ENCODE data around the gene PTEN. TPM values are rescaled to one million over a fixed set of nuclear protein-coding genes. Genes with fewer than 3 reads are reported as not detected.

The PTEN gene
- total RNA-seq, 1 experiment from 2014 or later, result 281 TPM

DNA sequence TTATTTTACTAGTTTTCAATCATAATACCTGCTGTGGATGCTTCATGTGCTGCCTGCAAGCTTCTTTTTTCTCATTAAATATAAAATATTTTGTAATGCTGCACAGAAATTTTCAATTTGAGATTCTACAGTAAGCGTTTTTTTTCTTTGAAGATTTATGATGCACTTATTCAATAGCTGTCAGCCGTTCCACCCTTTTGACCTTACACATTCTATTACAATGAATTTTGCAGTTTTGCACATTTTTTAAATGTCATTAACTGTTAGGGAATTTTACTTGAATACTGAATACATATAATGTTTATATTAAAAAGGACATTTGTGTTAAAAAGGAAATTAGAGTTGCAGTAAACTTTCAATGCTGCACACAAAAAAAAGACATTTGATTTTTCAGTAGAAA, 103.0 kb downstream of the PTEN start:
- no peak for DNase-seq
- no peak overlapping the region for H3K4me2 ChIP-seq (ENCODE audit: low read depth, low read length, poor library complexity, severe bottlenecking)
- no peak overlapping the region for H2AFZ ChIP-seq (ENCODE audit: low read length)
- H3K4me1 ChIP-seq (ENCODE audit: low read length), result peaks cover 7% of the 10 kb centered on the region
- H3K36me3 ChIP-seq (ENCODE audit: insufficient read depth, low read length), result peaks cover 19% of the 10 kb centered on the region
- H3K4me3 ChIP-seq (ENCODE audit: low read length), result no peak overlapping the region
- H3K9me2 ChIP-seq (replicated peaks; ENCODE audit: insufficient read depth, low read length), result no peaks in the 10 kb centered on the region
- no peaks in the 10 kb centered on the region for H3K9me3 ChIP-seq (ENCODE audit: low read length)
- no peak overlapping the region for H3K27ac ChIP-seq (ENCODE audit: low read length)
- 0 out of 2 replicates have a peak, but pooled peaks cover 2% of the 10 kb centered on the region for H3K79me2 ChIP-seq (ENCODE audit: low read length)
- no peaks in the 10 kb centered on the region for H4K20me1 ChIP-seq (ENCODE audit: insufficient read depth, low read depth, low read length)
- H3K27me3 ChIP-seq (ENCODE audit: low read length), result no peaks in the 10 kb centered on the region
- no peak overlapping the region for H3K9ac ChIP-seq (ENCODE audit: low read length)

DNA sequence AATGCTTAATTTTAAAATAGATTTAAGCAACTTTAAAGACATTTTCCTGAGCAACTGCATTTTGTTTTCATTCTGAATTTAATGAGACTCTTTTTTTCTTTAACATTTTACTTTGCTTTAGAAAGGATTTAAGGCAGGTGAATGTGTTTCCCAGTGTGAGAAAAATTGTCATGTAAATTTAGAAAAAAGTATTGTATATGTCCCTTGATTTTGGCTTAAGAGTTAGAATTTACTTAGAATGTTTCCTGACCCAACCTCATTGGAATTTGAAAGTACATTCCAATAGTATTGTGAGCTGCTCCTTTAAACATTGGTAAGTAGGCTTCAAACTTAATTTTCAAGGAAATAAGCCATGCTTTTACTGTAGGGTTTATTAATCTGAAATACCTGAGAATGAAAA, 110.2 kb downstream of the PTEN start:
- Histone ChIP-seq H3K27me3 (ENCODE audit: low read length) (no peaks in the 10 kb centered on the region), H3K79me2 (ENCODE audit: low read length) (no peaks in the 10 kb centered on the region), H3K36me3 (ENCODE audit: insufficient read depth, low read length) (peaks cover 3% of the 10 kb centered on the region; the same call in 1 of the 2 replicates), H2AFZ (ENCODE audit: low read length) (no peak overlapping the region), H3K4me3 (ENCODE audit: low read length) (no peak overlapping the region), H3K9me3 (ENCODE audit: low read length) (no peaks in the 10 kb centered on the region), H3K9me2 (replicated peaks; ENCODE audit: insufficient read depth, low read length) (no peaks in the 10 kb centered on the region), H3K9ac (ENCODE audit: low read length) (no peak overlapping the region), H3K4me2 (ENCODE audit: low read depth, low read length, poor library complexity, severe bottlenecking) (no peak overlapping the region), H3K4me1 (ENCODE audit: low read length) (peaks cover 13% of the 10 kb centered on the region), H4K20me1 (ENCODE audit: insufficient read depth, low read depth, low read length) (no peaks in the 10 kb centered on the region), H3K27ac (ENCODE audit: low read length) (peak overlapping the region; percentile 73)
- no peak for DNase-seq

DNA sequence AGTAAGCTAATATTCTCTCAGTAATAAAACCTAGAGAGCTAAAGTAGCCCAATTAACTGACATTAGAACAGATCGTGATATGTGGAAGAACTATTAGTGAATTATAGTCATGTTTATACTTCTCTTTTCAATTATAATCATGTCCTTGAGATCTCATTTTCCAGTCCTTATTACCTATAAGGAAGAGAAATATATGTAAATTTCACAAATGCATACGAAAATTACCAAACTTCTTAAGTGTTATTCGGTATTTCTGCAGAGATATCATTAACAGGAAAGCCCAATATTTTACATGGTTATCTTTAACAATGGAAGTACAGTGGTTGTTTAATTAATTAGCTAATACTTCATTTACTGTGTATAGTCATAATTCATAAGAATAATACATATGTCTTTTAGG, 110.7 kb downstream of the PTEN start:
- Histone ChIP-seq H3K27me3 (ENCODE audit: low read length) (no peaks in the 10 kb centered on the region), H3K79me2 (ENCODE audit: low read length) (no peaks in the 10 kb centered on the region), H3K4me3 (ENCODE audit: low read length) (no peak overlapping the region), H3K27ac (ENCODE audit: low read length) (peak overlapping the region; percentile 73), H3K36me3 (ENCODE audit: insufficient read depth, low read length) (peaks cover 1% of the 10 kb centered on the region; the same call in 1 of the 2 replicates), H3K9me3 (ENCODE audit: low read length) (no peaks in the 10 kb centered on the region), H4K20me1 (ENCODE audit: insufficient read depth, low read depth, low read length) (no peaks in the 10 kb centered on the region), H3K9ac (ENCODE audit: low read length) (no peak overlapping the region), H3K4me1 (ENCODE audit: low read length) (peaks cover 15% of the 10 kb centered on the region), H3K4me2 (ENCODE audit: low read depth, low read length, poor library complexity, severe bottlenecking) (no peak overlapping the region), H2AFZ (ENCODE audit: low read length) (no peak overlapping the region), H3K9me2 (replicated peaks; ENCODE audit: insufficient read depth, low read length) (no peaks in the 10 kb centered on the region)
- DNase-seq, result no peak

DNA sequence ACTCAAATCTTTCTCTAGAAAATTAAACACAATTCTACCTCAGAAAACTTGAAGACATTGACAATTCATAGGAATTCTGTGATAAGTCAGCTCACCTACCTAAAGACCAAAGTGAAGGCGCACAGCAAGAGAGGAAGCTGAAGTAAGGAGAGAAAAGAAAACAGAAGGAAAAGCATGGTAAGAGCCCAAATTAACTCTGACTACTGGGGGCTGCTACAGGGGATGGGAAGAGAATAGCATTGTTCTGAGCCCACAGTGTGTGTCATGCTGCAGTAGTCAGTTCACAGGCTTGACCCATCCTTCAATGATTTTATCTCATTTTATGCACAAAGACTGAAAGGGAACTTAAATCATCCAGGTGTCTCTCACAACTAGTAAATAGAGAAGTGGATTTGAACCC, 111.3 kb downstream of the PTEN start:
- H3K27ac ChIP-seq (ENCODE audit: low read length), result peak overlapping the region; percentile 73
- no peak overlapping the region for H3K9ac ChIP-seq (ENCODE audit: low read length)
- no peaks in the 10 kb centered on the region for H3K9me3 ChIP-seq (ENCODE audit: low read length)
- no peak overlapping the region for H2AFZ ChIP-seq (ENCODE audit: low read length)
- DNase-seq, result no peak
- no peak overlapping the region for H3K4me3 ChIP-seq (ENCODE audit: low read length)
- no peaks in the 10 kb centered on the region for H3K36me3 ChIP-seq (ENCODE audit: insufficient read depth, low read length)
- no peak overlapping the region for H3K4me2 ChIP-seq (ENCODE audit: low read depth, low read length, poor library complexity, severe bottlenecking)
- H3K4me1 ChIP-seq (ENCODE audit: low read length), result peaks cover 19% of the 10 kb centered on the region
- no peaks in the 10 kb centered on the region for H4K20me1 ChIP-seq (ENCODE audit: insufficient read depth, low read depth, low read length)
- no peaks in the 10 kb centered on the region for H3K79me2 ChIP-seq (ENCODE audit: low read length)
- no peaks in the 10 kb centered on the region for H3K27me3 ChIP-seq (ENCODE audit: low read length)
- H3K9me2 ChIP-seq (replicated peaks; ENCODE audit: insufficient read depth, low read length), result no peaks in the 10 kb centered on the region

DNA sequence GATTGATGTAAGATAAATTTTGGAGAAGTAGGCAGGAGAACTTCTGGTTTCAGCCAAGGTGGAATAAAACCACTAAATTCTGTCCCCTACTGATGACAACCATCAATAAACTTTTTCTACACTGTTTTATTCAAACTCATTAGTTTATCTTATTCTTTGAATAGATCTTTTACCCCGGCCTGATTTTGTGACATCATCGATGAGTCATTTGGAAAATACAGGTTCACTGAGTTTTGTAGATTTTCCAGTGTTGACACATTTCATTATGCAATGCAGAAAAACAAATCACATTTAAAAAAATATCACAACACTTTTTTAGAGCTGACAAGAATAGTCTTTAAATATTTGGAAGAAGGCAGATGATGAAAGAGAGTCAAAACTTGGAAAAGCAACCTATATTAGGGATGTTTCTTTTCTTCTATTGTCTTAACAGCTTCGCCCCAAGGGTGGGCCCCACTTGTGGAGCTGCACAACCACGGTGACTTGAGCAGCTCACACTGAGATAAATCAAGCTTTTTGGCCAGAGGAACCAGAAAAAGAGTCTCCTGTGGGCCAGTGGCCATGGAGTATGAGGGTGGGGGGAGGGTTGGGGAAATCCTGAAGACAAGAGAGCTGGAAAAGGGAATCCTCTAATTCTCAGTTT, 112.8 kb downstream of the PTEN start:
- H3K4me1 ChIP-seq (ENCODE audit: low read length), result peaks cover 19% of the 10 kb centered on the region
- H3K27ac ChIP-seq (ENCODE audit: low read length), result peak overlapping the region; percentile 73
- no peak overlapping the region for H3K4me2 ChIP-seq (ENCODE audit: low read depth, low read length, poor library complexity, severe bottlenecking)
- DNase-seq, result no peak
- no peak overlapping the region for H2AFZ ChIP-seq (ENCODE audit: low read length)
- no peak overlapping the region for H3K9ac ChIP-seq (ENCODE audit: low read length)
- no peaks in the 10 kb centered on the region for H3K27me3 ChIP-seq (ENCODE audit: low read length)
- no peaks in the 10 kb centered on the region for H3K36me3 ChIP-seq (ENCODE audit: insufficient read depth, low read length)
- no peaks in the 10 kb centered on the region for H3K79me2 ChIP-seq (ENCODE audit: low read length)
- H4K20me1 ChIP-seq (ENCODE audit: insufficient read depth, low read depth, low read length), result no peaks in the 10 kb centered on the region
- H3K9me3 ChIP-seq (ENCODE audit: low read length), result no peaks in the 10 kb centered on the region
- H3K9me2 ChIP-seq (replicated peaks; ENCODE audit: insufficient read depth, low read length), result no peaks in the 10 kb centered on the region
- H3K4me3 ChIP-seq (ENCODE audit: low read length), result no peak overlapping the region

DNA sequence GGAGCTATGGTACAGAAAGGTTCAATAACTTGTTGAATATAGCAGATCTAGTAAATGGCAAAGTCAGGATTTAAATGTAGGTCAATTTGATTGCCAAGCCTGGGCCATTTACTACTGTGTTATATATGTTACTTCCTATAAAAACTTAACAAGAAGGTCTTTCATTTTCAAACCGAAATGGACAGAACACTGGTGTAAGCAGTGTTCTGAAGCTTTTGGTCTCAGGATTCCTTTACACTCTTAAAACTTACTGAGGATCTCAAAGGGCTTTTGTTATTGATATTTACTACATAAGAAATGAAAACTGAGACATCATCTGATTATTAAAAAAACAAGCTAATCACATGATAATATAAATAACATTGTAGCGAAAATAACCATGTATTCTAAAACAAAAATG, 114.7 kb downstream of the PTEN start:
- Histone ChIP-seq H2AFZ (ENCODE audit: low read length) (no peak overlapping the region), H4K20me1 (ENCODE audit: insufficient read depth, low read depth, low read length) (no peaks in the 10 kb centered on the region), H3K4me2 (ENCODE audit: low read depth, low read length, poor library complexity, severe bottlenecking) (no peak overlapping the region), H3K79me2 (ENCODE audit: low read length) (no peaks in the 10 kb centered on the region), H3K27ac (ENCODE audit: low read length) (peak overlapping the region; percentile 29; the same call in 1 of the 2 replicates), H3K4me3 (ENCODE audit: low read length) (no peak overlapping the region), H3K4me1 (ENCODE audit: low read length) (peaks cover 16% of the 10 kb centered on the region), H3K36me3 (ENCODE audit: insufficient read depth, low read length) (no peaks in the 10 kb centered on the region), H3K27me3 (ENCODE audit: low read length) (no peaks in the 10 kb centered on the region), H3K9me3 (ENCODE audit: low read length) (no peaks in the 10 kb centered on the region), H3K9me2 (replicated peaks; ENCODE audit: insufficient read depth, low read length) (no peaks in the 10 kb centered on the region), H3K9ac (ENCODE audit: low read length) (no peak overlapping the region)
- no peak for DNase-seq

DNA sequence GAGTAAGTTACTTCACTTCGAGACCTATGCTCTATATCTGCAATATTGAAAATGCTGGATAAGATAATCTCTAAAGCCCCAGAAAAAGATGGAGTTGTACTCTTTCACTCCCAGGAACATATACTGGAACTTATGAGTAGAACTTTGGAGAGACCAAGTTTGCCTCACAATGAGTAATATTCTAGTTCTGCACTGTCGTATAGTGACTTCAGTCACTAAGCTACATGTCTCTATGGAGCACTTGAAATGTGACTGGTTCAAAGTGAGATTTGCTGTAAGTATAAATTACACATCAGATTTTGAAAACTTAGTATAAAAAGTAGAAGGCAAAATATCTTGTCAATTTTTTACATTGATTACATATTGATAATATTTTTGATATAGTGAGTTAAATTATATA, 116.4 kb downstream of the PTEN start:
- peak overlapping the region; percentile 49 for H3K27ac ChIP-seq (ENCODE audit: low read length)
- DNase-seq, result peak; percentile 34
- no peaks in the 10 kb centered on the region for H4K20me1 ChIP-seq (ENCODE audit: insufficient read depth, low read depth, low read length)
- H3K9me2 ChIP-seq (replicated peaks; ENCODE audit: insufficient read depth, low read length), result no peaks in the 10 kb centered on the region
- no peaks in the 10 kb centered on the region for H3K9me3 ChIP-seq (ENCODE audit: low read length)
- no peak overlapping the region for H2AFZ ChIP-seq (ENCODE audit: low read length)
- H3K4me1 ChIP-seq (ENCODE audit: low read length), result peaks cover 16% of the 10 kb centered on the region
- H3K4me2 ChIP-seq (ENCODE audit: low read depth, low read length, poor library complexity, severe bottlenecking), result no peak overlapping the region
- H3K27me3 ChIP-seq (ENCODE audit: low read length), result no peaks in the 10 kb centered on the region
- no peak overlapping the region for H3K9ac ChIP-seq (ENCODE audit: low read length)
- no peaks in the 10 kb centered on the region for H3K79me2 ChIP-seq (ENCODE audit: low read length)
- H3K4me3 ChIP-seq (ENCODE audit: low read length), result no peak overlapping the region
- no peaks in the 10 kb centered on the region for H3K36me3 ChIP-seq (ENCODE audit: insufficient read depth, low read length)

DNA sequence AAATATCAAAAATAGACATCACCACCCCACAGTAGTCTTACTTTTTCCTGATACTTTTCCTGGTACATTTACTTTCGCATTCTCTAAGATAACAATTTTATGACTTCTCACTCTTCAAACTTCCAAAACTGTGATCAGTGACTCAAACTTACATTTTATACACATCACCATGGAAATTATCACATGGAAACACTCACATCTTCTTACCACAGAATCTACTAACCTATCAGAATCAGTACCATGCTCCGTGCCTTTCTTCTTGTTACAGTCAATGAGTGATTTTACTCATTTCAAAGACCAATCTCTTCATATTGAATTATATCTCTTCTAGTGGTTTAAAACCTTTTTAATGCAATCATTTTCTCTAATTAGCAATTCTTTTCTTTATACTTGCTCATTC, 120.3 kb downstream of the PTEN start:
- Histone ChIP-seq H3K79me2 (ENCODE audit: low read length) (no peaks in the 10 kb centered on the region), H3K9ac (ENCODE audit: low read length) (no peak overlapping the region), H3K27ac (ENCODE audit: low read length) (no peak overlapping the region)

More for the DNA sequence above, 120.3 kb downstream of the PTEN start:
- Histone ChIP-seq H3K4me2 (ENCODE audit: low read depth, low read length, poor library complexity, severe bottlenecking) (no peak overlapping the region), H3K36me3 (ENCODE audit: insufficient read depth, low read length) (no peaks in the 10 kb centered on the region), H3K9me2 (replicated peaks; ENCODE audit: insufficient read depth, low read length) (no peaks in the 10 kb centered on the region), H3K27me3 (ENCODE audit: low read length) (no peaks in the 10 kb centered on the region), H3K4me3 (ENCODE audit: low read length) (no peak overlapping the region), H2AFZ (ENCODE audit: low read length) (no peak overlapping the region), H3K4me1 (ENCODE audit: low read length) (peaks cover 11% of the 10 kb centered on the region), H4K20me1 (ENCODE audit: insufficient read depth, low read depth, low read length) (no peaks in the 10 kb centered on the region), H3K9me3 (ENCODE audit: low read length) (no peaks in the 10 kb centered on the region)
- DNase-seq, result peak; percentile 10

Data from Karpas-422 (cell line).